ENCODE results near the gene KDM6A.

DNA sequence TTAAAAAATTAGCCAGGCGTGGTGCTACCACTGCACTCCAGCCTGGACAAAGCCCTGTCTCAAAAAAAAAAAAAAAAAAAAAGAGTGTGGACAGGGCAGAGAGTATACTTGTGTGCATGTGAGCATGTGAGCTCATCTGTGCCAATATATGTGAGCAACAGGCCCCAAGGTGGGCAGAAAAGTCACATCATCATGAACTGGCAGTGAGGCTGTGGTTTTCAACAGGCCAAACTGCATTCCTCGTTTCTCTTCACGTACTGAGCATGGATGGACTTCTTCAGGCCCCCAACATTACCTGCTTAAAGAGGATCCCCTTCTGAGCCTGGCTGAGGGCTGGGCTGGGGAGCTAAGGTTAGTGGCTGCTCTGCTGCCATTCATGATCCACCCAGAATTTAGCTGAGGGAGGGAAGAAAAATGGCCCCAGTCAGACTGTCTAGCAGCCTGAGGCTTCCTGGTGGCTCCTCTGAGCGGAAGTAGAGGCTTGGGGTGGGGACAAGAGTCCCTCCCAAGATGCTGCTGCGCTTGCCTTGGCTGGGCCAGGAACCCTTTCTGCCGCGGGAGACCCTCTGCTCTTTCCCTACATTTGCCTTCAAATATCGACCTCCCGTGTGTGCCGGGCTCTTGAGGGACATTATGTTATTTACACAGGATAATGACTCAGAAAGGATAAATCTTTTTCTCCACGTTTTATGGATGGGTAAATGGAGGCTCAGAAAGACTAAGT, 272.7 kb downstream of the KDM6A start:
- TF ChIP-seq, protein P1, sequence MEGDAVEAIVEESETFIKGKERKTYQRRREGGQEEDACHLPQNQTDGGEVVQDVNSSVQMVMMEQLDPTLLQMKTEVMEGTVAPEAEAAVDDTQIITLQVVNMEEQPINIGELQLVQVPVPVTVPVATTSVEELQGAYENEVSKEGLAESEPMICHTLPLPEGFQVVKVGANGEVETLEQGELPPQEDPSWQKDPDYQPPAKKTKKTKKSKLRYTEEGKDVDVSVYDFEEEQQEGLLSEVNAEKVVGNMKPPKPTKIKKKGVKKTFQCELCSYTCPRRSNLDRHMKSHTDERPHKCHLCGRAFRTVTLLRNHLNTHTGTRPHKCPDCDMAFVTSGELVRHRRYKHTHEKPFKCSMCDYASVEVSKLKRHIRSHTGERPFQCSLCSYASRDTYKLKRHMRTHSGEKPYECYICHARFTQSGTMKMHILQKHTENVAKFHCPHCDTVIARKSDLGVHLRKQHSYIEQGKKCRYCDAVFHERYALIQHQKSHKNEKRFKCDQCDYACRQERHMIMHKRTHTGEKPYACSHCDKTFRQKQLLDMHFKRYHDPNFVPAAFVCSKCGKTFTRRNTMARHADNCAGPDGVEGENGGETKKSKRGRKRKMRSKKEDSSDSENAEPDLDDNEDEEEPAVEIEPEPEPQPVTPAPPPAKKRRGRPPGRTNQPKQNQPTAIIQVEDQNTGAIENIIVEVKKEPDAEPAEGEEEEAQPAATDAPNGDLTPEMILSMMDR (conservative IDR thresholded peaks at IDR 0.05; ENCODE audit: low read depth, low read length), result no peak
- no peak for TF ChIP-seq EZH2 (IDR thresholded peaks at IDR 0.05; ENCODE audit: borderline replicate concordance, low read depth, low read length, poor library complexity, severe bottlenecking)

Data from A673 (cell line).